H1 (cell line): ENCODE data around the gene KIAA0513. TPM values are rescaled to one million over a fixed set of nuclear protein-coding genes. Genes with fewer than 3 reads are reported as not detected.

ENCODE experiments used
- CTCF ChIA-PET: fragments of 300-600 bp; sonication (Branson Sonifier 250); formaldehyde crosslinking; loops from one replicate; lab custom pipeline; 2021; ENCODE audit not compliant: partially characterized antibody; lab: Charles Lee
- POLR2A ChIA-PET: fragments of 300-600 bp; sonication (Branson Sonifier 250); formaldehyde crosslinking; loops from one replicate; lab custom pipeline; 2021; ENCODE audit warnings: inconsistent platforms; ENCODE audit not compliant: partially characterized antibody; lab: Charles Lee
- DNase-seq, 2 experiments: peaks; one replicate each; pipeline versions ENCODE4 v3.0.0 to v3.0.0-alpha.2; 2010 to 2022; ENCODE audit warnings: low spot score in 2 of 2, low read depth in 1 of 2, mixed read lengths in 1 of 2
- FAIRE-seq: peaks from 2 replicates; lab custom pipeline; 2011; peaks lifted over from hg19 to GRCh38; lab: Jason Lieb, UNC
- H2AFZ ChIP-seq: 2 replicates; pipeline ENCODE4 v1.8.1; 2012; ENCODE audit warnings: low read length, inconsistent platforms
- H2AK5ac ChIP-seq: 2 replicates; pipeline ENCODE4 v1.6.1; 2013; ENCODE audit warnings: low read depth, low read length
- H2BK120ac ChIP-seq: replicated peaks from 2 replicates; pipeline ENCODE3; 2013; ENCODE audit warnings: low read depth, low read length, inconsistent platforms
- H2BK12ac ChIP-seq: 2 replicates; pipeline ENCODE4 v1.6.1; 2013; ENCODE audit warnings: low read depth, low read length
- H2BK15ac ChIP-seq: 2 replicates; pipeline ENCODE4 v1.6.1; 2013; ENCODE audit warnings: low read length
- H2BK20ac ChIP-seq: 2 replicates; pipeline ENCODE4 v1.6.1; 2013; ENCODE audit warnings: low read length
- H2BK5ac ChIP-seq: 2 replicates; pipeline ENCODE4 v1.6.1; 2013; ENCODE audit warnings: low read depth, low read length
- H3K14ac ChIP-seq: 2 replicates; pipeline ENCODE4 v1.6.1; 2013; ENCODE audit warnings: inconsistent platforms; ENCODE audit not compliant: insufficient read length
- H3K18ac ChIP-seq: 2 replicates; pipeline ENCODE4 v1.6.1; 2013; ENCODE audit warnings: low read length; ENCODE audit errors: extremely low read depth
- H3K23ac ChIP-seq: 2 replicates; pipeline ENCODE4 v1.6.1; 2013; ENCODE audit warnings: inconsistent platforms; ENCODE audit not compliant: insufficient read length
- H3K23me2 ChIP-seq: 2 replicates; pipeline ENCODE4 v1.6.1; 2013; ENCODE audit warnings: low read depth, low read length
- H3K27ac ChIP-seq: 2 replicates; pipeline ENCODE4 v1.6.1; 2011; ENCODE audit warnings: low read depth, low read length, inconsistent platforms
- H3K27me3 ChIP-seq, 4 experiments: replicated peaks in 1 of 4; 1 replicate in 1 of 4; 2 replicates in 3 of 4; pipeline versions ENCODE4 v1.6.1 to v1.8.1; 2011 to 2013; ENCODE audit warnings: low read length in 3 of 4, mild to moderate bottlenecking in 3 of 4, inconsistent platforms in 2 of 4, mixed read lengths in 2 of 4, moderate library complexity in 1 of 4; ENCODE audit not compliant: control insufficient read depth in 3 of 4, insufficient read depth in 3 of 4; ENCODE audit errors: extremely low read depth in 1 of 4
- H3K36me3 ChIP-seq, 4 experiments: 2 replicates each; pipeline versions ENCODE4 v1.6.1 to v1.8.1; 2011 to 2013; ENCODE audit warnings: mild to moderate bottlenecking in 4 of 4, low read length in 3 of 4, moderate library complexity in 2 of 4, control low read depth in 1 of 4, inconsistent platforms in 1 of 4; ENCODE audit not compliant: insufficient read depth in 4 of 4, control insufficient read depth in 2 of 4
- H3K4ac ChIP-seq: replicated peaks from 2 replicates; pipeline ENCODE3; 2013; ENCODE audit warnings: low read length, low read depth, mixed read lengths, inconsistent platforms; ENCODE audit not compliant: insufficient read length
- H3K4me1 ChIP-seq, 4 experiments: replicated peaks in 1 of 4; 1 replicate in 1 of 4; 2 replicates in 3 of 4; pipeline versions ENCODE4 v1.6.1 to v1.8.1; 2011 to 2013; ENCODE audit warnings: low read length in 3 of 4, inconsistent platforms in 2 of 4, mixed read lengths in 1 of 4; ENCODE audit not compliant: insufficient read depth in 4 of 4, control insufficient read depth in 3 of 4
- H3K4me2 ChIP-seq, 2 experiments: 2 replicates each; pipeline versions ENCODE4 v1.6.1 to v1.8.1; 2011 to 2013; ENCODE audit warnings: low read depth in 2 of 2, low read length in 2 of 2, control low read depth in 1 of 2, inconsistent platforms in 1 of 2, mild to moderate bottlenecking in 1 of 2; ENCODE audit not compliant: insufficient read depth in 1 of 2
- H3K4me3 ChIP-seq, 4 experiments: fragments of 200-600, 300-600 bp in 1 of 4; sonication (generic), shearing (Covaris generic), sonication (Bioruptor Twin) in 1 of 4; 2 replicates each; pipeline versions ENCODE4 v1.5.1 to v1.8.1; 2011 to 2016; ENCODE audit warnings: low read length in 4 of 4, low read depth in 3 of 4, control low read depth in 2 of 4, inconsistent platforms in 2 of 4, mild to moderate bottlenecking in 2 of 4, mixed read lengths in 1 of 4, moderate library complexity in 1 of 4; ENCODE audit not compliant: insufficient read depth in 2 of 4; ENCODE audit errors: extremely low read depth in 1 of 4
- H3K56ac ChIP-seq: replicated peaks from 2 replicates; pipeline ENCODE3; 2013; ENCODE audit warnings: low read depth, mild to moderate bottlenecking, mixed read lengths, low read length, inconsistent platforms; ENCODE audit not compliant: insufficient read length
- H3K79me1 ChIP-seq: 2 replicates; pipeline ENCODE4 v1.6.1; 2013; ENCODE audit warnings: low read depth, low read length, control low read depth
- H3K79me2 ChIP-seq, 2 experiments: 2 replicates each; pipeline versions ENCODE4 v1.6.1 to v1.8.1; 2012 to 2013; ENCODE audit warnings: low read length in 2 of 2, mild to moderate bottlenecking in 2 of 2, inconsistent platforms in 1 of 2; ENCODE audit not compliant: insufficient read depth in 2 of 2, control insufficient read depth in 1 of 2
- H3K9ac ChIP-seq, 4 experiments: replicated peaks in 1 of 4; 1 replicate in 1 of 4; 2 replicates in 3 of 4; pipeline versions ENCODE4 v1.6.1 to v1.8.1; 2011 to 2013; ENCODE audit warnings: low read depth in 3 of 4, low read length in 3 of 4, control low read depth in 2 of 4, mild to moderate bottlenecking in 2 of 4, moderate library complexity in 2 of 4, inconsistent platforms in 1 of 4; ENCODE audit errors: extremely low read depth in 1 of 4
- H3K9me3 ChIP-seq, 2 experiments: 2 replicates each; pipeline versions ENCODE4 v1.6.1 to v1.8.1; 2012 to 2013; ENCODE audit warnings: mild to moderate bottlenecking in 2 of 2, moderate library complexity in 2 of 2, control low read depth in 1 of 2, inconsistent platforms in 1 of 2, low read depth in 1 of 2, low read length in 1 of 2, mixed read lengths in 1 of 2; ENCODE audit not compliant: insufficient read depth in 2 of 2
- H4K20me1 ChIP-seq, 2 experiments: replicated peaks in 1 of 2; 2 replicates each; pipeline versions ENCODE3 to v1.8.1; 2011 to 2013; ENCODE audit warnings: inconsistent platforms in 2 of 2, low read length in 2 of 2, mild to moderate bottlenecking in 1 of 2; ENCODE audit not compliant: insufficient read depth in 2 of 2, control insufficient read depth in 1 of 2
- H4K5ac ChIP-seq: 2 replicates; pipeline ENCODE4 v1.6.1; 2013; ENCODE audit warnings: low read length, low read depth, mixed read lengths, inconsistent platforms; ENCODE audit not compliant: insufficient read length
- H4K8ac ChIP-seq: 2 replicates; pipeline ENCODE4 v1.8.0; 2013; ENCODE audit warnings: mild to moderate bottlenecking, moderate library complexity, low read length, inconsistent platforms; ENCODE audit not compliant: insufficient read depth; ENCODE audit errors: extremely low read depth
- H4K91ac ChIP-seq: replicated peaks from 2 replicates; pipeline ENCODE3; 2013; ENCODE audit warnings: low read length, mixed read lengths, inconsistent platforms; ENCODE audit not compliant: insufficient read length
- BCL11A ChIP-seq, 2 experiments: IDR thresholded peaks; one replicate each; pipeline ENCODE4 v1.6.1; 2011; ENCODE audit warnings: low read depth in 2 of 2, low read length in 2 of 2, mild to moderate bottlenecking in 2 of 2
- CHD2 ChIP-seq: IDR thresholded peaks from 2 replicates; pipeline ENCODE4 v1.6.1; 2012; ENCODE audit warnings: low read length, improper control_type of control experiment
- GABPA ChIP-seq: IDR thresholded peaks from 2 replicates; pipeline ENCODE4 v1.6.1; 2011; ENCODE audit warnings: mild to moderate bottlenecking, low read length, moderate library complexity, borderline replicate concordance; ENCODE audit not compliant: insufficient read depth
- MAFK ChIP-seq: IDR thresholded peaks from 2 replicates; pipeline ENCODE4 v1.6.1; 2012; ENCODE audit warnings: low read depth, mild to moderate bottlenecking, improper control_type of control experiment, low read length
- NRF1 ChIP-seq: IDR thresholded peaks from 2 replicates; pipeline ENCODE4 v1.6.1; 2011; ENCODE audit warnings: mild to moderate bottlenecking, low read depth, low read length, improper control_type of control experiment
- RBBP5 ChIP-seq: IDR thresholded peaks from 2 replicates; pipeline ENCODE4 v1.7.1; 2012; ENCODE audit warnings: low read depth, mild to moderate bottlenecking, inconsistent platforms, low read length, moderate library complexity, borderline replicate concordance
- TCF12 ChIP-seq: IDR thresholded peaks from 2 replicates; pipeline ENCODE4 v1.6.1; 2011; ENCODE audit warnings: low read depth, mild to moderate bottlenecking, low read length
- WGBS, 2 experiments: shearing (Covaris generic) in 1 of 2; methylation state at CpG; one replicate each; pipeline versions ENCODE4 v1.1.6 to v1.1.7; 2013 to 2015; ENCODE audit warnings: low lambda C conversion rate in 2 of 2, mixed read lengths in 2 of 2, inconsistent platforms in 1 of 2, low coverage in 1 of 2, missing lambda C conversion rate in 1 of 2; ENCODE audit not compliant: insufficient replicate concordance in 2 of 2, insufficient coverage in 1 of 2, insufficient read length in 1 of 2; ENCODE audit errors: extremely low coverage in 1 of 2, missing lambda C conversion rate in 1 of 2; 5-methylcytosine and 5-hydroxymethylcytosine counted together
- polyA plus RNA-seq, 7 experiments: library from polyadenylated mRNA; depleted of rRNA in 3 of 7; stranded (reverse) in 5 of 7; unstranded in 2 of 7; fragments of >200 nt in 5 of 7; fragments of 200-250 nt in 2 of 7; gene quantifications; 1 replicate in 5 of 7; 2 replicates in 1 of 7; 4 replicates in 1 of 7; pipeline versions ENCODE4 v1.2.1 to v1.2.3, GENCODE V29; 2011 to 2013; ENCODE audit warnings: missing spikeins in 2 of 7, mixed read lengths in 2 of 7
- total RNA-seq: library from RNA; stranded (reverse); fragmentation: NEBNext Ultra II Directional; extraction: Animal tissue kit (Norgen Biotek cat#: 25700); gene quantifications from 2 replicates; pipeline ENCODE4 v1.2.1, GENCODE V29; 2021

KIAA0513 gene
- total and polyA plus RNA-seq, 2 of the 8 experiments (the other 6 are each of a cell fraction or from before 2014, with no cell fraction given), result 2.1 to 6.1 TPM

GRCh38 chr16:84996365-84996764 is 31.2 kb upstream of the KIAA0513 start:
- FAIRE-seq, result no peak
- peaks cover 0 to 27% of the 10 kb centered on the region in 2 experiments; a peak in 3 of 4 replicates for H3K79me2 ChIP-seq

More at GRCh38 chr16:84996365-84996764, 31.2 kb upstream of the KIAA0513 start:
- Histone ChIP-seq H3K9me3 (no peaks in the 10 kb centered on the region), H2AFZ (no peak overlapping the region), H3K4me1 (0 out of 7 replicates have a peak, but pooled peaks cover 0 to 3% (median 0%) of the 10 kb centered on the region in 4 experiments), H3K56ac (no peak overlapping the region), H4K5ac (no peak overlapping the region), H3K18ac (no peak overlapping the region), H4K8ac (no peak overlapping the region), H3K36me3 (peaks cover 0 to 15% (median 3%) of the 10 kb centered on the region in 4 experiments; a peak in 5 of 8 replicates), H3K27ac (no peak overlapping the region), H3K4ac (no peak overlapping the region), H3K4me2 (no peak overlapping the region), H2BK5ac (no peak overlapping the region), H2AK5ac (no peak overlapping the region), H3K23me2 (no peaks in the 10 kb centered on the region), H4K20me1 (peaks cover 6 to 10% of the 10 kb centered on the region in 2 experiments), H2BK120ac (no peak overlapping the region), H3K4me3 (no peak overlapping the region), H3K79me1 (peaks cover 3% of the 10 kb centered on the region; the same call in 1 of the 2 replicates), H4K91ac (no peak overlapping the region), H2BK12ac (no peak overlapping the region), H3K27me3 (no peaks in the 10 kb centered on the region), H2BK15ac (no peak overlapping the region), H3K23ac (no peak overlapping the region), H2BK20ac (no peak overlapping the region), H3K14ac (no peak overlapping the region), H3K9ac (no peak overlapping the region)
- no peak for DNase-seq
- 93% methylated on average over 11 of the region's 11 CpGs; no CpG with 5 or more reads in 1 of the 2 experiments for WGBS, 2 experiments
- TF ChIP-seq TCF12 (no peak), RBBP5 (no peak), GABPA (no peak), NRF1 (no peak), BCL11A (IDR thresholded peaks at IDR 0.05; ENCODE audit: low read depth in 2 of 2, low read length in 2 of 2) (no peak), CHD2 (no peak), MAFK (no peak)
- POLR2A ChIA-PET, result no interaction called here
- CTCF ChIA-PET, result interaction anchor here (0.8 to 1.8 kb wide), 4 partner anchors 9 to 60 kb away, joined by 3 to 5 read pairs (median 3); no protein-coding TSS in a partner anchor
